Measurements from ENCODE around the gene EN1.

Gene EN1

GRCh38 chr2:118842661-118843482 is 4.6 kb downstream of the EN1 start:
- no peak for DNase-seq

GRCh38 chr2:118841828-118842461 is 5.5 kb downstream of the EN1 start:
- DNase-seq = no peak

- DNase-seq = no peak
Measured at GRCh38 chr2:118841450-118841827, 6.0 kb downstream of the EN1 start.

- no peak for DNase-seq
Measured at GRCh38 chr2:118838741-118839455, 8.6 kb downstream of the EN1 start.

GRCh38 chr2:118837621-118838020 is 9.8 kb downstream of the EN1 start:
- no peak for DNase-seq

- DNase-seq = no peak
Measured at GRCh38 chr2:118837067-118837466, 10.4 kb downstream of the EN1 start.

GRCh38 chr2:118836411-118836930 is 11.0 kb downstream of the EN1 start:
- DNase-seq = no peak

- DNase-seq = no peak
Measured at GRCh38 chr2:118835746-118836410, 11.6 kb downstream of the EN1 start.

GRCh38 chr2:118834901-118835745 is 12.3 kb downstream of the EN1 start:
- no peak for DNase-seq

GRCh38 chr2:118834440-118834810 is 13.0 kb downstream of the EN1 start:
- no peak for DNase-seq

GRCh38 chr2:118833716-118834439 is 13.6 kb downstream of the EN1 start:
- no peak for DNase-seq

GRCh38 chr2:118832791-118833715 is 14.4 kb downstream of the EN1 start:
- DNase-seq = no peak

GRCh38 chr2:118832071-118832790 is 15.2 kb downstream of the EN1 start:
- no peak for DNase-seq

- DNase-seq = no peak
Measured at GRCh38 chr2:118830881-118831280, 16.6 kb downstream of the EN1 start.

GRCh38 chr2:118830118-118830517 is 17.3 kb downstream of the EN1 start:
- no peak for DNase-seq

GRCh38 chr2:118826093-118826492 is 21.4 kb downstream of the EN1 start:
- no peak for DNase-seq

- DNase-seq = no peak
Measured at GRCh38 chr2:118823633-118824032, 23.8 kb downstream of the EN1 start.

GRCh38 chr2:118822572-118822971 is 24.9 kb downstream of the EN1 start:
- DNase-seq = no peak

GRCh38 chr2:118822015-118822414 is 25.4 kb downstream of the EN1 start:
- no peak for DNase-seq

- DNase-seq = no peak
Measured at GRCh38 chr2:118817469-118817868, 30.0 kb downstream of the EN1 start.
